Neural progenitor cell (in vitro differentiated cells): ENCODE results near the gene KCNMA1.

Experiments
- CTCF ChIP-seq: fragments of 200-600 bp; sonication (generic); IDR thresholded peaks from 2 replicates; pipeline ENCODE4 v1.5.1; 2017; ENCODE audit warnings: antibody characterized with exemption, mild to moderate bottlenecking
- EZH2 ChIP-seq: fragments of 200-600 bp; sonication (generic); IDR thresholded peaks from 2 replicates; pipeline ENCODE4 v1.6.1; 2017; ENCODE audit warnings: antibody characterized with exemption, mild to moderate bottlenecking, moderate library complexity
- EZH2phosphoT487 ChIP-seq: fragments of 200-600 bp; sonication (generic); IDR thresholded peaks from 2 replicates; pipeline ENCODE4 v1.6.1; 2017; ENCODE audit warnings: antibody characterized with exemption

DNA sequence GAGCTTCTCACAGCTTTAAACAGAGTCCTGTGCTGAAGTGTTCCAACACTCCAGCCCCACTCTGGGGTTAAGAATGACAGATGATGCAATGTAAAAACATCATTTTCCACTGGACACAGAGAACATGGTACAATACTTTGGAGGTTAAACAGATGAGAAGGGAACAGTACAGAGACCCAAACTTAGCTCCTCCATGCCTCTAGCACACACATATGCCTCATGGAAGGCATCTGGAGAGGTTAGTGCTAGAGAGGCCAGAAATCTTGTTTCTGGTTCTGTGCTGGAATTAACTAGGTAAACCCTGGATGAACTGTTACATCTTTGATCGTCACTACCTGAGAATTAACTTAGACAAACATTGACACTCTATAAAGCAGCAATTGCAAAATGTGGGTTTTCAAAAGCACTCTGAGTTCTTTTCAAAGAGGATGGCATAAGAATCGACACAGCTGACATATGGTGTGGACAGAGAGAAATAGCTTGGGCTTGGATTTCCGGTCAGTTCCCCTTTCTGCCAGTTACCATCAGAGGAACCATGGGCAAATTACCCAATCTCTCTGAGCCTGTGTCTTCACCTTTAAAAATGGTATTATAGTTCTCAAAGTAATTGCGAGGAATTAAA lies 81.9 kb downstream of the KCNMA1 start:
- TF ChIP-seq EZH2 (no peak), CTCF (no peak), EZH2phosphoT487 (no peak)
